GM12878 (cell line): Measurements from ENCODE around the gene SPAM1. TPM values are rescaled to one million over a fixed set of nuclear protein-coding genes. Genes with fewer than 3 reads are reported as not detected.

ENCODE experiments used
- ATAC-seq: fragments of 200-7000 bp; cut with Tn5 transposase; 3 replicates; pipeline ENCODE4 v1.9.1; 2020; ENCODE audit warnings: mild to moderate bottlenecking, moderate library complexity
- BruUV-seq: library from RNA; stranded (reverse); fragments of 400-500 nt; replicated peaks from 2 replicates; lab custom pipeline; 2021; lab: Mats Ljungman, UMichigan
- CTCF ChIA-PET: fragments of 300-600 bp; sonication (Branson Sonifier 250); formaldehyde crosslinking; extraction: SDS; loops from one replicate; lab custom pipeline; 2021; ENCODE audit warnings: inconsistent platforms; lab: Yijun Ruan, JAX
- POLR2A ChIA-PET: fragments of 350-600 bp; formaldehyde crosslinking; extraction: SDS; loops from one replicate; lab custom pipeline; 2021; ENCODE audit warnings: inconsistent platforms; lab: Charles Lee
- RAD21 ChIA-PET: fragments of 300-600 bp; sonication (Branson Sonifier 250); formaldehyde crosslinking; loops from one replicate; lab custom pipeline; 2023; ENCODE audit warnings: antibody characterized with exemption; ENCODE audit not compliant: unreplicated experiment; lab: Charles Lee
- SMC1A ChIA-PET: fragments of 300-600 bp; sonication (Branson Sonifier 250); formaldehyde crosslinking; loops from one replicate; lab custom pipeline; 2023; ENCODE audit not compliant: unreplicated experiment, uncharacterized antibody; lab: Charles Lee
- DNase-seq: peaks from one replicate; pipeline ENCODE4 v3.0.0-alpha.2; 2011; ENCODE audit warnings: low read depth, low spot score
- FAIRE-seq: peaks from 3 replicates; lab custom pipeline; 2011; peaks lifted over from hg19 to GRCh38; lab: Jason Lieb, UNC
- H2AFZ ChIP-seq: 2 replicates; pipeline ENCODE4 v1.6.0; 2011; ENCODE audit warnings: low read depth, low read length, control low read depth; ENCODE audit not compliant: control insufficient read depth
- H3K27ac ChIP-seq: 2 replicates; pipeline ENCODE4 v1.5.1; 2011; ENCODE audit warnings: control low read depth; ENCODE audit not compliant: control insufficient read depth, insufficient read depth
- H3K27me3 ChIP-seq, 2 experiments: replicated peaks in 1 of 2; 2 replicates each; pipeline versions ENCODE4 v1.6.0 to v1.6.1; 2011; ENCODE audit warnings: low read length in 1 of 2; ENCODE audit not compliant: control insufficient read depth in 2 of 2, insufficient read depth in 2 of 2
- H3K36me3 ChIP-seq, 2 experiments: 2 replicates each; pipeline ENCODE4 v1.5.1; 2011; ENCODE audit warnings: low read length in 1 of 2; ENCODE audit not compliant: control insufficient read depth in 2 of 2, insufficient read depth in 2 of 2
- H3K4me1 ChIP-seq: 2 replicates; pipeline ENCODE4 v1.6.1; 2011; ENCODE audit warnings: mild to moderate bottlenecking, low read length, moderate library complexity, mixed read lengths; ENCODE audit not compliant: control insufficient read depth, insufficient read depth
- H3K4me2 ChIP-seq: 2 replicates; pipeline ENCODE4 v1.6.0; 2011; ENCODE audit warnings: control low read depth; ENCODE audit not compliant: control insufficient read depth, insufficient read depth
- H3K4me3 ChIP-seq: fragments of 200-600 bp; sonication (generic); 2 replicates; pipeline ENCODE4 v1.5.1; 2016
- H3K79me2 ChIP-seq: 2 replicates; pipeline ENCODE4 v1.6.0; 2011; ENCODE audit warnings: low read length; ENCODE audit not compliant: control insufficient read depth, insufficient read depth
- H3K9ac ChIP-seq: 2 replicates; pipeline ENCODE4 v1.8.0; 2011; ENCODE audit warnings: low read length, control low read depth, mixed read lengths; ENCODE audit not compliant: control insufficient read depth, insufficient read depth
- H3K9me3 ChIP-seq: replicated peaks from 3 replicates; pipeline ENCODE4 v1.5.1; 2011; ENCODE audit warnings: mild to moderate bottlenecking, low read length; ENCODE audit not compliant: control insufficient read depth, insufficient read depth
- H4K20me1 ChIP-seq: 2 replicates; pipeline ENCODE4 v1.6.0; 2011; ENCODE audit not compliant: control insufficient read depth, insufficient read depth
- E4F1 ChIP-seq: fragments of 450-650 bp; IDR thresholded peaks from 2 replicates; pipeline ENCODE4 v1.6.1; 2018; ENCODE audit warnings: borderline replicate concordance, mild to moderate bottlenecking; ENCODE audit not compliant: partially characterized antibody
- HDGF ChIP-seq: fragments of 450-650 bp; IDR thresholded peaks from 2 replicates; pipeline ENCODE4 v1.6.1; 2016; ENCODE audit warnings: antibody characterized with exemption
- NRF1 ChIP-seq: conservative IDR thresholded peaks from 2 replicates; pipeline ENCODE4 v1.6.1; 2011; ENCODE audit warnings: mild to moderate bottlenecking, low read depth, low read length, improper control_type of control experiment
- SKIL ChIP-seq: fragments of 450-650 bp; IDR thresholded peaks from 2 replicates; pipeline ENCODE4 v1.6.1; 2017; ENCODE audit warnings: mild to moderate bottlenecking, low read depth, inconsistent platforms; ENCODE audit not compliant: poor library complexity, severe bottlenecking
- SMARCA5 ChIP-seq: fragments of 450-650 bp; IDR thresholded peaks from 2 replicates; pipeline ENCODE4 v1.6.1; 2017; ENCODE audit warnings: mild to moderate bottlenecking
- ZNF24 ChIP-seq: fragments of 450-650 bp; IDR thresholded peaks from 2 replicates; pipeline ENCODE4 v1.6.1; 2017; ENCODE audit warnings: antibody characterized with exemption, mild to moderate bottlenecking
- ZNF274 ChIP-seq: IDR thresholded peaks from one replicate; pipeline ENCODE4 v1.8.0; 2011; ENCODE audit not compliant: insufficient read length, insufficient read depth
- WGBS: methylation state at CpG from one replicate; pipeline ENCODE4 v1.1.6; 2016; ENCODE audit warnings: low lambda C conversion rate; ENCODE audit not compliant: insufficient replicate concordance, insufficient coverage; ENCODE audit errors: missing lambda C conversion rate; 5-methylcytosine and 5-hydroxymethylcytosine counted together
- in situ Hi-C: fragments of 300-500 bp; cut with MboI; formaldehyde crosslinking; loops from 9 replicates; pipeline ENCODE4 v1.14.3; 2018; ENCODE audit warnings: mixed read lengths
- intact Hi-C: fragments of 100-400 bp; cut with micrococcal nuclease; formaldehyde crosslinking; loops from one replicate; pipeline ENCODE4 v1.14.2; 2022; ENCODE audit not compliant: unreplicated experiment
- polyA plus RNA-seq, 11 experiments: library from polyadenylated mRNA; depleted of rRNA in 4 of 11; unstranded in 6 of 11; stranded (reverse) in 5 of 11; fragments of >200 nt; fragmentation: Nextera tagmentation in 4 of 11; fragmentation: Illumina TruSeq in 1 of 11; extraction: Ambion mirVana in 4 of 11; extraction: Trizol in 1 of 11; gene quantifications; 1 replicate in 1 of 11; 2 replicates in 10 of 11; pipeline versions ENCODE4 v1.2.1 to v1.2.3, GENCODE V29; 2011 to 2016; ENCODE audit warnings: inconsistent platforms in 2 of 11, missing spikeins in 2 of 11, low read depth in 1 of 11
- total RNA-seq, 4 experiments: library from RNA; depleted of rRNA in 3 of 4; stranded (reverse); fragments of >200 nt in 3 of 4; fragmentation: Illumina TruSeq in 1 of 4; extraction: Trizol in 1 of 4; gene quantifications; 2 replicates each; pipeline versions ENCODE4 v1.2.1 to v1.2.3, GENCODE V29; 2013 to 2021

The SPAM1 gene
- total and polyA plus RNA-seq, 10 of the 15 experiments (the other 5 are each of a cell fraction or from before 2014, with no cell fraction given), result not detected

DNA sequence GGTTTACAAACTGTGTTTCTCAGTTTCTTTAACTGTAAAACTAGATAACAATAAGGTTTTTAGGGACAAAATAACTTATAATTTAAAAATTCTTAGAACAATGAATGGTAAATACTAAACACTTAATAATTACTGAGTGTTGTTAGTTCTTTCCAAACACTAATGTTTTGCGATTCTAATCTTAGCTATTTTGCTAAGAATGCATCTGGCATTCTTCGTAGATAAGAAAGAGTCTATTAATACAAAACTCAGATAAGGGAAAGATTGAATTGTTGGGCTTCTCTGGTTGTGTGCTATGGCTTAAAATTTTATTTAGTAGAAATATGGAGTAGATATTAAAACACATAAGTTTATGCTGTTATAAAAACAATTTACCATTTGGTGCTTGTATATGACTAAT, 62.4 kb downstream of the SPAM1 start (continued):
- TF ChIP-seq E4F1, result no peak
- TF ChIP-seq NRF1, result no peak

DNA sequence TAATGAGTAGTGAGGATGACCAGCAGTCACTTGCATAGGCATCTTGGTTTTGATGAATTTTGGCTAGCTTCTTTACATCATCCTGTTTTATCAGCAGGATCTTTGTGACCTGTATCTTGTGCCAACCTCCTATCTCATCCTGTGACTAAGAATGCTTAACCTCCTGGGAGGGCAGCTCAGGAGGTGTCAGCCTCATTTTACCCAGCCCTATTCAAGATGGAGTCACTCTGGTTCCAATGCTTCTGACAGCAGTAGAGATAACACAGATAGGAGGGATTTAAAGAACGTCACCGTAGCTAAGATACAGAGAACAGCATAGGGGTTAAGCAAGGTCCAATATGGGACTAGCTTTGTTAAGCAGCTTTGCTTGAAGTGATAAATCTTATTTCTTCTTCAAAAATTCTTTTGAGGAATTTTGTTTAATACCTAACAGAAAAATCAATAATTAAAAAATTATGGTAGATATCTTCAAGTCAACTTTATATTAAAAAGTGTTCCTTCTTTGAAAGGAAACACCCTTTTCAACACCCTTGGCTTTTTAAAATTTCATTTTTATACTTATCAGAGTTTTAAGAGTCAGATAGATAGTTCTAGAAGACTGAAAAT, 68.0 kb downstream of the SPAM1 start:
- BruUV-seq, result no TSS peak
- in situ Hi-C loops, result no loop called here

More for the DNA sequence above, 68.0 kb downstream of the SPAM1 start:
- no peaks in the 10 kb centered on the region for H3K4me1 ChIP-seq
- WGBS, result 51% methylated on average over 2 of the region's 2 CpGs
- no peak overlapping the region for H2AFZ ChIP-seq
- no peaks in the 10 kb centered on the region for H4K20me1 ChIP-seq
- FAIRE-seq (no peak), ATAC-seq (no peak), DNase-seq (no peak)
- ChIA-PET SMC1A (no interaction called here), CTCF (interaction anchor here (0.6 kb wide), 2 partner anchors 122 to 397 kb away, joined by 3 read pairs; no protein-coding TSS in a partner anchor), POLR2A (interaction anchor here (0.6 kb wide), 1 partner anchor 1681 kb away, joined by 3 read pairs; no protein-coding TSS in a partner anchor), RAD21 (no interaction called here)
- intact Hi-C loops, result no loop called here
- H3K4me3 ChIP-seq, result no peak overlapping the region
- no peaks in the 10 kb centered on the region for H3K27me3 ChIP-seq
- H3K27ac ChIP-seq, result no peak overlapping the region
- no peak overlapping the region for H3K4me2 ChIP-seq
- no peaks in the 10 kb centered on the region for H3K36me3 ChIP-seq
- TF ChIP-seq ZNF274 (no peak), ZNF24 (no peak), SKIL (no peak), HDGF (no peak), SMARCA5 (no peak)
- no peaks in the 10 kb centered on the region for H3K9me3 ChIP-seq
- no peak overlapping the region for H3K9ac ChIP-seq
- no peaks in the 10 kb centered on the region for H3K79me2 ChIP-seq
